ENCODE measurements around the gene CXCR3. TPM values are rescaled to one million over a fixed set of nuclear protein-coding genes. Genes with fewer than 3 reads are reported as not detected.

Gene CXCR3
- total RNA-seq, 1 donor from 2014 or later, result not detected

- no peak for DNase-seq (ENCODE audit: low read depth)
- H3K4me3 ChIP-seq (ENCODE audit: low read depth, low read length), result no peak overlapping the region
- no peak for TF ChIP-seq CTCF (conservative IDR thresholded peaks at IDR 0.05; ENCODE audit: low read depth, low read length)
Measured at GRCh38 chrX:71609095-71609750, 9.1 kb downstream of the CXCR3 start.

- no peak overlapping the region for H3K4me3 ChIP-seq (ENCODE audit: low read depth, low read length)
- TF ChIP-seq CTCF (conservative IDR thresholded peaks at IDR 0.05; ENCODE audit: low read depth, low read length), result no peak
- DNase-seq (ENCODE audit: low read depth), result no peak
Measured at GRCh38 chrX:71607488-71607887, 10.8 kb downstream of the CXCR3 start.

GRCh38 chrX:71606536-71607216 lies 11.6 kb downstream of the CXCR3 start:
- H3K4me3 ChIP-seq (ENCODE audit: low read depth, low read length), result no peak overlapping the region
- DNase-seq (ENCODE audit: low read depth), result no peak
- TF ChIP-seq CTCF (conservative IDR thresholded peaks at IDR 0.05; ENCODE audit: low read depth, low read length), result no peak

DNA sequence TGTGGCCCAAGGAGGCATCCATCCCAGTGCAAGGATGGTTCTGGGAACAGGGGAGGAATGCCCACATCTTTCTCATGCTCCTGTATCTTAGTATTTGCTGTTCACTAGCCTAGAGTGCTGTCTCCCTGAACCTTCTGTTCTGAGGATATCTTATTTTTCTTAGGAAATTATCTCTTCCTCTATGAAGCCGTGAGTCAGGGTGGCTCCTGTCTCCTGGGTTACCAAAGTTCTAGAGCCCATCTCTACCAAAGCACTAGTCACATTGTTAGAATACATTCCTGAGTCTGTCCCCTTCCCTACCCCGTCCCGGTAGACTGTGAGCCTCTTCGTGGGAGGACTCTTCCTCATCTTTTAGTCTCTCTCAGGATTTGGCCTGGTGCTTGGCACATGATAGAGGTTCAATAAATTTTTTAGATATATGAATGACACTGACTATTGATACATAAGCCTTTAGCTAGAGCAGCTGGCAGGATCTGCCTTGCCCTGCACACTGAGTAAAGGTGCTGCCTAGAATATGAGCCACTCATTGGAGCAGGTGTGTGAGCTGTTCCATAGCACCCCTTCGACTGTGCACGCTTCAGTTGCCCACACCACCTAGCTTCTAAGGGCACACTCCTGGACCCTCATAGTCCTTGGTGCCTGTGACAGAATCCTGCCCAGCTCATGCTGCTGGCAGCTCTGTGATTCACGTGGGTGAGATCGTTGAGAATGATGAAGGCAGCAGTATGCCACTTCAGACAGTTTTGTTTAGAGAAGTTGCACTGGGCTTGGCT lies 13.3 kb downstream of the CXCR3 start:
- DNase-seq (ENCODE audit: low read depth), result no peak
- H3K4me3 ChIP-seq (ENCODE audit: low read depth, low read length), result no peak overlapping the region
- no peak for TF ChIP-seq CTCF (conservative IDR thresholded peaks at IDR 0.05; ENCODE audit: low read depth, low read length)

DNA sequence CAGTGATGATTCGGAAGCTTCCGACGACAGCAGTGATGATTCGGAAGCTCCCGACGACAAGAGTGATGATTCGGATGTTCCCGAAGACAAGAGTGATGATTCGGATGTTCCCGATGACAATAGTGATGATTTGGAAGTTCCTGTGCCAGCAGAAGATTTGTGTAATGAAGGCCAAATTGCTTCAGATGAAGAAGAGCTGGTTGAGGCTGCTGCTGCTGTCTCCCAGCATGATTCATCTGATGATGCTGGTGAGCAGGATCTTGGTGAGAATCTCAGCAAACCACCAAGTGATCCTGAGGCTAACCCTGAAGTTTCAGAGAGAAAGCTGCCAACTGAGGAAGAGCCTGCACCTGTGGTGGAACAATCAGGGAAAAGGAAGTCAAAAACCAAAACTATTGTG lies 14.2 kb downstream of the CXCR3 start:
- no peak for TF ChIP-seq CTCF (conservative IDR thresholded peaks at IDR 0.05; ENCODE audit: low read depth, low read length)
- H3K4me3 ChIP-seq (ENCODE audit: low read depth, low read length), result no peak overlapping the region
- DNase-seq (ENCODE audit: low read depth), result no peak

DNA sequence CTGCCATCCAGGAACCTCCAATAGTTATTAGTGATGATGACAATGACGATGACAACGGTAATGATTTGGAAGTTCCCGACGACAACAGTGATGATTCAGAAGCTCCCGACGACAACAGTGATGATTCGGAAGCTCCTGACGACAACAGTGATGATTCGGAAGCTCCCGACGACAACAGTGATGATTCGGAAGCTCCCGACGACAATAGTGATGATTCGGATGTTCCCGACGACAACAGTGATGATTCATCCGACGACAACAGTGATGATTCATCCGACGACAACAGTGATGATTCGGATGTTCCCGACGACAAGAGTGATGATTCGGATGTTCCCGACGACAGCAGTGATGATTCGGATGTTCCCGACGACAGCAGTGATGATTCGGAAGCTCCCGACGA lies 14.7 kb downstream of the CXCR3 start:
- TF ChIP-seq CTCF (conservative IDR thresholded peaks at IDR 0.05; ENCODE audit: low read depth, low read length), result no peak
- no peak for DNase-seq (ENCODE audit: low read depth)
- H3K4me3 ChIP-seq (ENCODE audit: low read depth, low read length), result no peak overlapping the region

All from epithelial cell of proximal tubule (primary cell).